OCI-LY7 (cell line): ENCODE measurements around the gene LRRC74A. TPM values are rescaled to one million over a fixed set of nuclear protein-coding genes. Genes with fewer than 3 reads are reported as not detected.

ENCODE experiments used
- BruUV-seq: library from RNA; stranded (reverse); fragments of 400-500 nt; replicated peaks from 2 replicates; lab custom pipeline; 2021; lab: Mats Ljungman, UMichigan
- CTCF ChIA-PET: fragments of 300-600 bp; sonication (Branson Sonifier 250); formaldehyde crosslinking; loops from one replicate; lab custom pipeline; 2022; ENCODE audit warnings: antibody characterized with exemption; ENCODE audit not compliant: unreplicated experiment; lab: Charles Lee
- POLR2A ChIA-PET: fragments of 300-600 bp; sonication (Branson Sonifier 250); formaldehyde crosslinking; loops from one replicate; lab custom pipeline; 2022; ENCODE audit warnings: antibody characterized with exemption; lab: Charles Lee
- DNase-seq: peaks from one replicate; pipeline ENCODE4 v3.0.0-alpha.2; 2015; ENCODE audit warnings: low spot score
- H2AFZ ChIP-seq: fragments of 200-600 bp; sonication (generic), shearing (Covaris generic); 2 replicates; pipeline ENCODE4 v1.6.1; 2014; ENCODE audit warnings: mild to moderate bottlenecking, antibody characterized with exemption, low read length, moderate library complexity
- H3K27ac ChIP-seq: fragments of 200-600 bp; sonication (generic); 2 replicates; pipeline ENCODE4 v1.5.1; 2014; ENCODE audit warnings: mixed run types, low read depth, mild to moderate bottlenecking, moderate library complexity, low read length, inconsistent platforms; ENCODE audit not compliant: poor library complexity, severe bottlenecking
- H3K36me3 ChIP-seq: fragments of 200-600 bp; sonication (generic); 2 replicates; pipeline ENCODE4 v1.6.1; 2014; ENCODE audit warnings: mild to moderate bottlenecking, antibody characterized with exemption, low read length, moderate library complexity, mixed read lengths; ENCODE audit not compliant: insufficient read depth
- H3K4me1 ChIP-seq: fragments of 200-600 bp; sonication (generic); 2 replicates; pipeline ENCODE4 v1.5.1; 2014; ENCODE audit warnings: mild to moderate bottlenecking, low read length; ENCODE audit not compliant: insufficient read depth, poor library complexity, severe bottlenecking
- H3K4me2 ChIP-seq: fragments of 200-600 bp; sonication (generic); 2 replicates; pipeline ENCODE4 v1.6.1; 2014; ENCODE audit warnings: mild to moderate bottlenecking, low read length
- H3K4me3 ChIP-seq: fragments of 200-600 bp; sonication (generic); 2 replicates; pipeline ENCODE4 v1.5.1; 2014; ENCODE audit warnings: mild to moderate bottlenecking, low read depth, low read length; ENCODE audit not compliant: poor library complexity, severe bottlenecking
- H3K79me2 ChIP-seq: fragments of 200-600 bp; sonication (generic); 2 replicates; pipeline ENCODE4 v1.6.1; 2016; ENCODE audit warnings: low read depth, mild to moderate bottlenecking, low read length, moderate library complexity, mixed read lengths; ENCODE audit not compliant: insufficient read depth
- H3K9me2 ChIP-seq: fragments of 200-600 bp; sonication (generic); 2 replicates; pipeline ENCODE4 v1.6.1; 2016; ENCODE audit warnings: mild to moderate bottlenecking, low read length, mixed read lengths; ENCODE audit not compliant: insufficient read depth
- H3K9me3 ChIP-seq: fragments of 200-600 bp; sonication (generic); 2 replicates; pipeline ENCODE4 v1.6.1; 2014; ENCODE audit warnings: mild to moderate bottlenecking, mixed run types, low read length, mixed read lengths
- H4K20me1 ChIP-seq: fragments of 200-600 bp; sonication (generic); 2 replicates; pipeline ENCODE4 v1.6.1; 2014; ENCODE audit warnings: mild to moderate bottlenecking, antibody characterized with exemption, low read length, moderate library complexity, mixed read lengths; ENCODE audit not compliant: insufficient read depth
- EZH2phosphoT487 ChIP-seq: fragments of 200-600 bp; sonication (generic); IDR thresholded peaks from 2 replicates; pipeline ENCODE4 v1.6.1; 2018; ENCODE audit warnings: low read depth, borderline replicate concordance, mild to moderate bottlenecking, mixed run types, antibody characterized with exemption, low read length, moderate library complexity, mixed read lengths
- intact Hi-C: fragments of 100-400 bp; cut with micrococcal nuclease; formaldehyde crosslinking; loops from one replicate; pipeline ENCODE4 v1.10.0; 2022; ENCODE audit not compliant: unreplicated experiment
- total RNA-seq, 2 experiments: library from RNA; depleted of rRNA in 1 of 2; stranded (reverse); fragments of >200 nt in 1 of 2; shearing (Covaris generic) in 1 of 2; gene quantifications; 2 replicates each; pipeline ENCODE4 v1.2.3, GENCODE V29; 2014 to 2022
- TF ChIP-seq, protein P1 (sequence below): fragments of 200-600 bp; sonication (generic); conservative IDR thresholded peaks from 2 replicates; pipeline ENCODE4 v1.5.1; 2014; ENCODE audit warnings: mild to moderate bottlenecking, antibody characterized with exemption, low read length, moderate library complexity, mixed read lengths

The LRRC74A gene
- total RNA-seq, 2 experiments from 2014 or later, result not detected

DNA sequence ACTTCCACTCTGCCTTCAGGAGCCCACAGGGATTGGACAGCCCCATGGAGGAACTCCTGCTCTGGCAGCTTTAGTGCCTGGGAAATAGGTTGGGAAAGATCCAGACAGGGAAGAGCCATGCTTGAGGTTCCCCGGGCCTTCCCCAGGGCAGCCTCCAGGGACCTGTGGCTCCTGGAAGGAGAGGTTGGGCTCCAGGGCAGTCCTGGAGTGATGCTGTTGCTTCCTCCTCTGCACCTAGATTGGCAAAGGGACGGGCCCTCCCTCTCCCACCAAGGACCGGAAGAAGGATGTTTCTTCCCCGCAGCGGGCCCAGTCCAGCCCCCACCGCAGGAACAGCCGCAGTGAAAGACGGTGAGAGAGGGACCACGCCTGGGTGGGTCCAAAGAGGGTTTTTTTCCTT is 48.5 kb upstream of the LRRC74A start:
- POLR2A ChIA-PET, result no interaction called here

DNA sequence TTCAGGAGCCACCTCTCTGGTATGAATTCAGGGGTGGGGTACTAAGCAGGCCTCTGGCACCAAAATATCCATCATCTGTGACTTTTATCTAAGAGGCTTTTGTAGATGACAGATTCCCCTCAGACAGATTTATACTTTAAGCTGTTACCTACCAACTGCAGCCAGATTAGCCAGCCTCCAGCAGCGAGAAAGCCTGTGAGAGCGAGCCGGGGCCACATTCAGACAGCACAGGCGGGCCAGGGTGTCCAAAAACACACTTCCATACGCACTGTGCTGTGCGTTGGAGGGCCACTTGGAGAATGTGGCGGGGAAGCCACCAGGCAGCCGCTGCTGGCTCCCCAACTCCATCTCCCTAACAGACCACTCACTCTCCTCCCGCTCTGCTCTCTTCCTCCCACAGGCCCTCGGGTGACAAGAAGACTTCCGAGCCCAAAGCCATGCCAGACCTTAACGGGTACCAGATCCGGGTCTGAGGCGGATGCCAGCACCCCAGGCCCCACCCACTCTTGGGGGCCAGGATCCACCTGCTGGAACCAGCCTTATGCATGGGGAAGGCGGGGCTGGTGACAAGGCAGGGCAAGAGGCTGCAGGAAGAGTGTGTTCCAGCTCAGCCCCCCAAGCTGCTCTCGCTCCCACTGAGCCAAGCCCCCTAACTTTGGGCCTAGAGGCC is 47.5 kb upstream of the LRRC74A start:
- Histone ChIP-seq H4K20me1 (no peaks in the 10 kb centered on the region), H3K4me3 (no peak overlapping the region), H3K9me3 (no peaks in the 10 kb centered on the region), H3K79me2 (no peaks in the 10 kb centered on the region), H2AFZ (no peak overlapping the region), H3K9me2 (no peaks in the 10 kb centered on the region), H3K4me1 (no peaks in the 10 kb centered on the region), H3K36me3 (peaks cover 8% of the 10 kb centered on the region; the same call in 1 of the 2 replicates), H3K4me2 (no peak overlapping the region), H3K27ac (no peak overlapping the region)
- TF ChIP-seq, protein P1, sequence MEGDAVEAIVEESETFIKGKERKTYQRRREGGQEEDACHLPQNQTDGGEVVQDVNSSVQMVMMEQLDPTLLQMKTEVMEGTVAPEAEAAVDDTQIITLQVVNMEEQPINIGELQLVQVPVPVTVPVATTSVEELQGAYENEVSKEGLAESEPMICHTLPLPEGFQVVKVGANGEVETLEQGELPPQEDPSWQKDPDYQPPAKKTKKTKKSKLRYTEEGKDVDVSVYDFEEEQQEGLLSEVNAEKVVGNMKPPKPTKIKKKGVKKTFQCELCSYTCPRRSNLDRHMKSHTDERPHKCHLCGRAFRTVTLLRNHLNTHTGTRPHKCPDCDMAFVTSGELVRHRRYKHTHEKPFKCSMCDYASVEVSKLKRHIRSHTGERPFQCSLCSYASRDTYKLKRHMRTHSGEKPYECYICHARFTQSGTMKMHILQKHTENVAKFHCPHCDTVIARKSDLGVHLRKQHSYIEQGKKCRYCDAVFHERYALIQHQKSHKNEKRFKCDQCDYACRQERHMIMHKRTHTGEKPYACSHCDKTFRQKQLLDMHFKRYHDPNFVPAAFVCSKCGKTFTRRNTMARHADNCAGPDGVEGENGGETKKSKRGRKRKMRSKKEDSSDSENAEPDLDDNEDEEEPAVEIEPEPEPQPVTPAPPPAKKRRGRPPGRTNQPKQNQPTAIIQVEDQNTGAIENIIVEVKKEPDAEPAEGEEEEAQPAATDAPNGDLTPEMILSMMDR, result no peak
- no peak for TF ChIP-seq EZH2phosphoT487
- no peak for DNase-seq
- BruUV-seq, result no TSS peak
- intact Hi-C loops, result no loop called here
- ChIA-PET CTCF (no interaction called here), POLR2A (no interaction called here)

More for the DNA sequence above, 48.5 kb upstream of the LRRC74A start:
- Histone ChIP-seq H3K79me2 (no peaks in the 10 kb centered on the region), H3K4me1 (no peaks in the 10 kb centered on the region), H4K20me1 (no peaks in the 10 kb centered on the region), H3K9me2 (no peaks in the 10 kb centered on the region), H3K36me3 (peaks cover 8% of the 10 kb centered on the region; the same call in 1 of the 2 replicates), H2AFZ (no peak overlapping the region), H3K4me3 (no peak overlapping the region), H3K4me2 (no peak overlapping the region), H3K9me3 (no peaks in the 10 kb centered on the region), H3K27ac (no peak overlapping the region)
- no TSS peak for BruUV-seq
- intact Hi-C loops, result loop anchor here (2.0 kb wide), 1 partner anchor 67 kb away; no protein-coding TSS in a partner anchor
- TF ChIP-seq, protein P1, result no peak
- TF ChIP-seq EZH2phosphoT487, result no peak
- no peak for DNase-seq
- CTCF ChIA-PET, result no interaction called here
